Gastrocnemius medialis (tissue), 4 donors: ENCODE results near the gene ZDHHC4.

Experiments used
- POLR2A ChIP-seq, 2 donors: fragments of 450-650 bp; IDR thresholded peaks; one replicate each; pipeline ENCODE4 v1.6.1; 2017; ENCODE audit warnings: antibody characterized with exemption in 2 of 2, mild to moderate bottlenecking in 2 of 2, moderate library complexity in 2 of 2
- TF ChIP-seq, protein P1 (sequence below), 5 experiments: fragments of 450-650 bp in 3 of 5; fragments of 200-600 bp in 2 of 5; sonication (generic) in 2 of 5; IDR thresholded peaks in 4 of 5; conservative IDR thresholded peaks in 1 of 5; 1 replicate in 4 of 5; 2 replicates in 1 of 5; pipeline ENCODE4 v1.5.1; 2016 to 2019; ENCODE audit warnings: antibody characterized with exemption in 5 of 5, mild to moderate bottlenecking in 3 of 5, moderate library complexity in 3 of 5

DNA sequence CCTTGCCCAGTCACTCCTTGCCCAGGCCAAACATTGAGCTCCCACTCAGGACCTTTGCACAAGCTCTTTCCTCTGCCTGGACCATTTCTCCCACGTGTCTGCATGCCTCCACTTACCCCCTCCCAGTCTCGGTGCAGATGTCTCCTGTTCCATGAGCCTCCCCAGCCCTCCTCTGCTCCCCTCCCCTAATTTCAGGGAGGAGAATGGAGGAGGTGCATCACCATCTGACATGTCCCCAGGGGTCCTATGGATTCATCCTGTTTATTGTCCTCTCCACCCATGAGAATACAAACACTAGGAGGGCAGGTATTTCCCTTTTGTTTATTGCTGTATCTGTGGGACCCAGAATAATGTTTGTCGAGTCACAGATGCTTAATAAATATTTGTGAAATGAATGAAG, 17.4 kb upstream of the ZDHHC4 start:
- TF ChIP-seq, protein P1, sequence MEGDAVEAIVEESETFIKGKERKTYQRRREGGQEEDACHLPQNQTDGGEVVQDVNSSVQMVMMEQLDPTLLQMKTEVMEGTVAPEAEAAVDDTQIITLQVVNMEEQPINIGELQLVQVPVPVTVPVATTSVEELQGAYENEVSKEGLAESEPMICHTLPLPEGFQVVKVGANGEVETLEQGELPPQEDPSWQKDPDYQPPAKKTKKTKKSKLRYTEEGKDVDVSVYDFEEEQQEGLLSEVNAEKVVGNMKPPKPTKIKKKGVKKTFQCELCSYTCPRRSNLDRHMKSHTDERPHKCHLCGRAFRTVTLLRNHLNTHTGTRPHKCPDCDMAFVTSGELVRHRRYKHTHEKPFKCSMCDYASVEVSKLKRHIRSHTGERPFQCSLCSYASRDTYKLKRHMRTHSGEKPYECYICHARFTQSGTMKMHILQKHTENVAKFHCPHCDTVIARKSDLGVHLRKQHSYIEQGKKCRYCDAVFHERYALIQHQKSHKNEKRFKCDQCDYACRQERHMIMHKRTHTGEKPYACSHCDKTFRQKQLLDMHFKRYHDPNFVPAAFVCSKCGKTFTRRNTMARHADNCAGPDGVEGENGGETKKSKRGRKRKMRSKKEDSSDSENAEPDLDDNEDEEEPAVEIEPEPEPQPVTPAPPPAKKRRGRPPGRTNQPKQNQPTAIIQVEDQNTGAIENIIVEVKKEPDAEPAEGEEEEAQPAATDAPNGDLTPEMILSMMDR (IDR thresholded peaks at IDR 0.05 in 4 of 5, conservative IDR thresholded peaks at IDR 0.05 in 1 of 5): no peak
- TF ChIP-seq POLR2A (IDR thresholded peaks at IDR 0.05): no peak
